ENCODE measurements around the gene NEUROG2.

- TF ChIP-seq CTCF (conservative IDR thresholded peaks at IDR 0.05; ENCODE audit: low read depth, low read length) (no peak), EZH2 (IDR thresholded peaks at IDR 0.05; ENCODE audit: low read length, unreplicated experiment) (no peak)
Observed at GRCh38 chr4:112559053-112559452, 43.1 kb upstream of the NEUROG2 start.
